GM12878 (cell line): ENCODE results near the gene SMARCE1. TPM values are rescaled to one million over a fixed set of nuclear protein-coding genes. Genes with fewer than 3 reads are reported as not detected.

Experiments
- ATF7 ChIP-seq: fragments of 450-650 bp; IDR thresholded peaks from 2 replicates; pipeline ENCODE4 v1.6.1; 2016; ENCODE audit warnings: low read depth, mild to moderate bottlenecking
- FOS ChIP-seq: IDR thresholded peaks from 3 replicates; pipeline ENCODE4 v1.6.1; 2011; ENCODE audit warnings: borderline replicate concordance; ENCODE audit not compliant: insufficient read length; ENCODE audit errors: extremely low read depth
- HDGF ChIP-seq: fragments of 450-650 bp; IDR thresholded peaks from 2 replicates; pipeline ENCODE4 v1.6.1; 2016; ENCODE audit warnings: antibody characterized with exemption
- IKZF1 ChIP-seq: fragments of 450-650 bp; conservative IDR thresholded peaks from 2 replicates; pipeline ENCODE4 v1.6.1; 2017; ENCODE audit warnings: antibody characterized with exemption, mild to moderate bottlenecking
- LARP7 ChIP-seq: fragments of 450-650 bp; IDR thresholded peaks from 2 replicates; pipeline ENCODE4 v1.6.1; 2017; ENCODE audit warnings: mild to moderate bottlenecking
- MTA3 ChIP-seq: IDR thresholded peaks from 2 replicates; pipeline ENCODE4 v1.6.1; 2012; ENCODE audit warnings: low read length, inconsistent platforms, borderline replicate concordance
- NR2F1 ChIP-seq: fragments of 450-650 bp; conservative IDR thresholded peaks from 2 replicates; pipeline ENCODE4 v1.6.1; 2017; ENCODE audit warnings: mild to moderate bottlenecking
- NRF1 ChIP-seq: conservative IDR thresholded peaks from 2 replicates; pipeline ENCODE4 v1.6.1; 2011; ENCODE audit warnings: mild to moderate bottlenecking, low read depth, low read length, improper control_type of control experiment
- POLR2AphosphoS2 ChIP-seq: IDR thresholded peaks from 2 replicates; pipeline ENCODE4 v1.6.1; 2011; ENCODE audit warnings: low read depth, mild to moderate bottlenecking, low read length, improper control_type of control experiment, moderate library complexity
- RAD51 ChIP-seq: fragments of 450-650 bp; IDR thresholded peaks from 2 replicates; pipeline ENCODE4 v1.6.1; 2016; ENCODE audit warnings: moderate library complexity, mild to moderate bottlenecking, inconsistent platforms
- RCOR1 ChIP-seq: conservative IDR thresholded peaks from 2 replicates; pipeline ENCODE4 v1.6.1; 2012; ENCODE audit warnings: low read depth, low read length, improper control_type of control experiment
- RELA ChIP-seq: fragments of 450-650 bp; IDR thresholded peaks from 2 replicates; pipeline ENCODE4 v1.8.0; 2014; ENCODE audit warnings: borderline replicate concordance; ENCODE audit not compliant: partially characterized antibody
- SRF ChIP-seq, 2 experiments: IDR thresholded peaks; 2 replicates each; pipeline ENCODE4 v1.6.1; 2011; ENCODE audit warnings: low read depth in 2 of 2, low read length in 2 of 2, mild to moderate bottlenecking in 1 of 2, moderate library complexity in 1 of 2
- STAT1 ChIP-seq: fragments of 450-650 bp; conservative IDR thresholded peaks from 2 replicates; pipeline ENCODE4 v1.6.1; 2014; ENCODE audit warnings: antibody characterized with exemption, mild to moderate bottlenecking
- ZBED1 ChIP-seq: IDR thresholded peaks from 2 replicates; pipeline ENCODE4 v1.6.1; 2016; ENCODE audit warnings: borderline replicate concordance
- polyA plus RNA-seq, 11 experiments: library from polyadenylated mRNA; depleted of rRNA in 4 of 11; unstranded in 6 of 11; stranded (reverse) in 5 of 11; fragments of >200 nt; fragmentation: Nextera tagmentation in 4 of 11; fragmentation: Illumina TruSeq in 1 of 11; extraction: Ambion mirVana in 4 of 11; extraction: Trizol in 1 of 11; gene quantifications; 1 replicate in 1 of 11; 2 replicates in 10 of 11; pipeline versions ENCODE4 v1.2.1 to v1.2.3, GENCODE V29; 2011 to 2016; ENCODE audit warnings: inconsistent platforms in 2 of 11, missing spikeins in 2 of 11, low read depth in 1 of 11
- total RNA-seq, 4 experiments: library from RNA; depleted of rRNA in 3 of 4; stranded (reverse); fragments of >200 nt in 3 of 4; fragmentation: Illumina TruSeq in 1 of 4; extraction: Trizol in 1 of 4; gene quantifications; 2 replicates each; pipeline versions ENCODE4 v1.2.1 to v1.2.3, GENCODE V29; 2013 to 2021
- TF ChIP-seq, protein P1 (sequence below): IDR thresholded peaks from 2 replicates; pipeline ENCODE4 v1.6.1; 2012; ENCODE audit warnings: low read length, inconsistent platforms
- TF ChIP-seq, protein P2 (sequence below): IDR thresholded peaks from 2 replicates; pipeline ENCODE4 v1.6.1; 2011; ENCODE audit warnings: borderline replicate concordance, low read depth, mild to moderate bottlenecking, moderate library complexity, mixed read lengths, low read length; ENCODE audit not compliant: insufficient read depth; ENCODE audit errors: extremely low read length
- TF ChIP-seq, protein P3 (sequence below): IDR thresholded peaks from 2 replicates; pipeline ENCODE4 v1.6.1; 2011; ENCODE audit warnings: low read depth, low read length, improper control_type of control experiment, borderline replicate concordance
- TF ChIP-seq, protein P4 (sequence below), 3 experiments: IDR thresholded peaks in 2 of 3; conservative IDR thresholded peaks in 1 of 3; 2 replicates each; pipeline ENCODE4 v1.5.1; 2011; ENCODE audit warnings: low read depth in 3 of 3, low read length in 3 of 3, mild to moderate bottlenecking in 3 of 3, control low read depth in 2 of 3, moderate library complexity in 2 of 3, inconsistent platforms in 1 of 3, mixed read lengths in 1 of 3; ENCODE audit not compliant: control insufficient read depth in 2 of 3, insufficient read depth in 1 of 3; ENCODE audit errors: extremely low read depth in 1 of 3
- TF ChIP-seq, protein P5 (sequence below): fragments of 450-650 bp; formaldehyde crosslinking; IDR thresholded peaks from 2 replicates; pipeline ENCODE4 v1.4.0; 2020; ENCODE audit warnings: mild to moderate bottlenecking, moderate library complexity

SMARCE1 gene
- total and polyA plus RNA-seq, 10 of the 15 experiments (the other 5 are each of a cell fraction or from before 2014, with no cell fraction given): 87.9 to 191 (median 132) TPM

DNA sequence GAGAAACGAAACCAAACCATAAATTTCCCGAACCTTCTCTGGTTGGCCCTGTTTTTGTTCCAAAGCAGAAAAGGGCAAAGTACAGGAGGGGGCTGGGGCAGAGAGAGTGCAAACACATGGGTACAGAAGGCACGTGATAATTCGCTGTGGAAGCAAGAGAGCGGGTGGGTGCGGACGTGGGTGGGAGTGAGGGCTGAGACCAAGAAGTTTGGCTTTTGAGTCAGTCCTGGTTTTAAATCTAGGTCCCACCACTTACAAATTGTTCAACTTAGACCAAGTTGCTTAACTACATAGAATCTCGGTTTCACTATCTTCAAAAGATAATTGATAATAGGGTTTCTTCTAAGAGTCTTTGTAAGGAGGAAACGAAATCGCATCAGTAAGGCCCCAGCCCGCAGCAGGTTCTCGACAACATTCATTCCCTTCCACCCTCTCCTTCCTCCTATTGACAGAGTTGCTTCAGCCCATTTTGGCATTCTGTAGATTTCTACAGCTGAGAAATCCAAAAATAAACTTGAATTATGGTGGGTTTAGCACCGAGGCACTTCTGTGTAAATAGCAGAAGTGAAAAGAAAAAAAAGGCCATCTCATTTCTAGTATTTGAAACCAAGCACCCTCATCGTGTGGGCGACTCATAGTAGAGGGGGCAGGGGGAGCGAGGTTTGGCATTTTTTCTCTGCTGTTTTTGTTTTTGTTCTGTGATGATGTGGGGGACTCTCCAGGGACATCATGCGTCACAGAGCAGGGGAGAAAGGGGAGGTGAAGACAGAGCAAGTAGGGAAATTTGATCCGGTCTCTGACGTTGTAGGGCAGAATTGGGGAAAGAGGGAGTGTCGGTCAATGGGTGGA, 48.8 kb downstream of the SMARCE1 start (continued):
- TF ChIP-seq, protein P1, sequence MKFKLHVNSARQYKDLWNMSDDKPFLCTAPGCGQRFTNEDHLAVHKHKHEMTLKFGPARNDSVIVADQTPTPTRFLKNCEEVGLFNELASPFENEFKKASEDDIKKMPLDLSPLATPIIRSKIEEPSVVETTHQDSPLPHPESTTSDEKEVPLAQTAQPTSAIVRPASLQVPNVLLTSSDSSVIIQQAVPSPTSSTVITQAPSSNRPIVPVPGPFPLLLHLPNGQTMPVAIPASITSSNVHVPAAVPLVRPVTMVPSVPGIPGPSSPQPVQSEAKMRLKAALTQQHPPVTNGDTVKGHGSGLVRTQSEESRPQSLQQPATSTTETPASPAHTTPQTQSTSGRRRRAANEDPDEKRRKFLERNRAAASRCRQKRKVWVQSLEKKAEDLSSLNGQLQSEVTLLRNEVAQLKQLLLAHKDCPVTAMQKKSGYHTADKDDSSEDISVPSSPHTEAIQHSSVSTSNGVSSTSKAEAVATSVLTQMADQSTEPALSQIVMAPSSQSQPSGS: peak; percentile 99
- TF ChIP-seq ATF7 (peak; percentile 95), POLR2AphosphoS2 (no peak; the same call in 1 of the 2 replicates), IKZF1 (peak; percentile 97; the same call in 1 of the 2 replicates), RAD51 (peak; percentile 95), NRF1 (no peak), STAT1 (0 out of 2 replicates have a peak, but pooled peaks have one; percentile 14), MTA3 (peak; percentile 99), SRF (IDR thresholded peaks at IDR 0.05; ENCODE audit: low read depth in 2 of 2, low read length in 2 of 2) (0 out of 4 replicates have a peak, but pooled peaks of 1 of the 2 experiments have one; percentile 40), HDGF (peak; percentile 75; the same call in 1 of the 2 replicates), FOS (no peak), ZBED1 (peak; percentile 98), NR2F1 (peak; percentile 84), RCOR1 (peak; percentile 91; the same call in 1 of the 2 replicates), RELA (peak; percentile 96), LARP7 (no peak)
- TF ChIP-seq, protein P2, sequence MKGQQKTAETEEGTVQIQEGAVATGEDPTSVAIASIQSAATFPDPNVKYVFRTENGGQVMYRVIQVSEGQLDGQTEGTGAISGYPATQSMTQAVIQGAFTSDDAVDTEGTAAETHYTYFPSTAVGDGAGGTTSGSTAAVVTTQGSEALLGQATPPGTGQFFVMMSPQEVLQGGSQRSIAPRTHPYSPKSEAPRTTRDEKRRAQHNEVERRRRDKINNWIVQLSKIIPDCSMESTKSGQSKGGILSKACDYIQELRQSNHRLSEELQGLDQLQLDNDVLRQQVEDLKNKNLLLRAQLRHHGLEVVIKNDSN: peak; percentile 48
- TF ChIP-seq, protein P3, sequence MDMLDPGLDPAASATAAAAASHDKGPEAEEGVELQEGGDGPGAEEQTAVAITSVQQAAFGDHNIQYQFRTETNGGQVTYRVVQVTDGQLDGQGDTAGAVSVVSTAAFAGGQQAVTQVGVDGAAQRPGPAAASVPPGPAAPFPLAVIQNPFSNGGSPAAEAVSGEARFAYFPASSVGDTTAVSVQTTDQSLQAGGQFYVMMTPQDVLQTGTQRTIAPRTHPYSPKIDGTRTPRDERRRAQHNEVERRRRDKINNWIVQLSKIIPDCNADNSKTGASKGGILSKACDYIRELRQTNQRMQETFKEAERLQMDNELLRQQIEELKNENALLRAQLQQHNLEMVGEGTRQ: peak; percentile 54; the same call in 1 of the 2 replicates
- TF ChIP-seq, protein P4, sequence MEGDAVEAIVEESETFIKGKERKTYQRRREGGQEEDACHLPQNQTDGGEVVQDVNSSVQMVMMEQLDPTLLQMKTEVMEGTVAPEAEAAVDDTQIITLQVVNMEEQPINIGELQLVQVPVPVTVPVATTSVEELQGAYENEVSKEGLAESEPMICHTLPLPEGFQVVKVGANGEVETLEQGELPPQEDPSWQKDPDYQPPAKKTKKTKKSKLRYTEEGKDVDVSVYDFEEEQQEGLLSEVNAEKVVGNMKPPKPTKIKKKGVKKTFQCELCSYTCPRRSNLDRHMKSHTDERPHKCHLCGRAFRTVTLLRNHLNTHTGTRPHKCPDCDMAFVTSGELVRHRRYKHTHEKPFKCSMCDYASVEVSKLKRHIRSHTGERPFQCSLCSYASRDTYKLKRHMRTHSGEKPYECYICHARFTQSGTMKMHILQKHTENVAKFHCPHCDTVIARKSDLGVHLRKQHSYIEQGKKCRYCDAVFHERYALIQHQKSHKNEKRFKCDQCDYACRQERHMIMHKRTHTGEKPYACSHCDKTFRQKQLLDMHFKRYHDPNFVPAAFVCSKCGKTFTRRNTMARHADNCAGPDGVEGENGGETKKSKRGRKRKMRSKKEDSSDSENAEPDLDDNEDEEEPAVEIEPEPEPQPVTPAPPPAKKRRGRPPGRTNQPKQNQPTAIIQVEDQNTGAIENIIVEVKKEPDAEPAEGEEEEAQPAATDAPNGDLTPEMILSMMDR (IDR thresholded peaks at IDR 0.05 in 2 of 3, conservative IDR thresholded peaks at IDR 0.05 in 1 of 3; ENCODE audit: control insufficient read depth in 2 of 3, extremely low read depth in 1 of 3, insufficient read depth in 1 of 3, low read depth in 3 of 3, low read length in 3 of 3): no peak
- TF ChIP-seq, protein P5, sequence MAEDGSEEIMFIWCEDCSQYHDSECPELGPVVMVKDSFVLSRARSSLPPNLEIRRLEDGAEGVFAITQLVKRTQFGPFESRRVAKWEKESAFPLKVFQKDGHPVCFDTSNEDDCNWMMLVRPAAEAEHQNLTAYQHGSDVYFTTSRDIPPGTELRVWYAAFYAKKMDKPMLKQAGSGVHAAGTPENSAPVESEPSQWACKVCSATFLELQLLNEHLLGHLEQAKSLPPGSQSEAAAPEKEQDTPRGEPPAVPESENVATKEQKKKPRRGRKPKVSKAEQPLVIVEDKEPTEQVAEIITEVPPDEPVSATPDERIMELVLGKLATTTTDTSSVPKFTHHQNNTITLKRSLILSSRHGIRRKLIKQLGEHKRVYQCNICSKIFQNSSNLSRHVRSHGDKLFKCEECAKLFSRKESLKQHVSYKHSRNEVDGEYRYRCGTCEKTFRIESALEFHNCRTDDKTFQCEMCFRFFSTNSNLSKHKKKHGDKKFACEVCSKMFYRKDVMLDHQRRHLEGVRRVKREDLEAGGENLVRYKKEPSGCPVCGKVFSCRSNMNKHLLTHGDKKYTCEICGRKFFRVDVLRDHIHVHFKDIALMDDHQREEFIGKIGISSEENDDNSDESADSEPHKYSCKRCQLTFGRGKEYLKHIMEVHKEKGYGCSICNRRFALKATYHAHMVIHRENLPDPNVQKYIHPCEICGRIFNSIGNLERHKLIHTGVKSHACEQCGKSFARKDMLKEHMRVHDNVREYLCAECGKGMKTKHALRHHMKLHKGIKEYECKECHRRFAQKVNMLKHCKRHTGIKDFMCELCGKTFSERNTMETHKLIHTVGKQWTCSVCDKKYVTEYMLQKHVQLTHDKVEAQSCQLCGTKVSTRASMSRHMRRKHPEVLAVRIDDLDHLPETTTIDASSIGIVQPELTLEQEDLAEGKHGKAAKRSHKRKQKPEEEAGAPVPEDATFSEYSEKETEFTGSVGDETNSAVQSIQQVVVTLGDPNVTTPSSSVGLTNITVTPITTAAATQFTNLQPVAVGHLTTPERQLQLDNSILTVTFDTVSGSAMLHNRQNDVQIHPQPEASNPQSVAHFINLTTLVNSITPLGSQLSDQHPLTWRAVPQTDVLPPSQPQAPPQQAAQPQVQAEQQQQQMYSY (CRISPR knock-in tag): no peak
